HTR-8/SVneo (cell line): Measurements from ENCODE around the gene NR2C1.
A peak's percentile ranks its signal among the peaks of the same experiment; 100 is the strongest.
"Not testable (repeated sequence)": the region's sequence is repeated elsewhere in the genome, so short reads cannot be mapped to it uniquely, and the experiment has no call there.

Experiments
- DNase-seq: peaks from one replicate; pipeline ENCODE4 v3.0.0; 2011; ENCODE audit warnings: low spot score, mixed read lengths; ENCODE audit not compliant: insufficient read length
- FAIRE-seq: peaks from 2 replicates; lab custom pipeline; 2011; peaks lifted over from hg19 to GRCh38; lab: Jason Lieb, UNC

Gene NR2C1

DNA sequence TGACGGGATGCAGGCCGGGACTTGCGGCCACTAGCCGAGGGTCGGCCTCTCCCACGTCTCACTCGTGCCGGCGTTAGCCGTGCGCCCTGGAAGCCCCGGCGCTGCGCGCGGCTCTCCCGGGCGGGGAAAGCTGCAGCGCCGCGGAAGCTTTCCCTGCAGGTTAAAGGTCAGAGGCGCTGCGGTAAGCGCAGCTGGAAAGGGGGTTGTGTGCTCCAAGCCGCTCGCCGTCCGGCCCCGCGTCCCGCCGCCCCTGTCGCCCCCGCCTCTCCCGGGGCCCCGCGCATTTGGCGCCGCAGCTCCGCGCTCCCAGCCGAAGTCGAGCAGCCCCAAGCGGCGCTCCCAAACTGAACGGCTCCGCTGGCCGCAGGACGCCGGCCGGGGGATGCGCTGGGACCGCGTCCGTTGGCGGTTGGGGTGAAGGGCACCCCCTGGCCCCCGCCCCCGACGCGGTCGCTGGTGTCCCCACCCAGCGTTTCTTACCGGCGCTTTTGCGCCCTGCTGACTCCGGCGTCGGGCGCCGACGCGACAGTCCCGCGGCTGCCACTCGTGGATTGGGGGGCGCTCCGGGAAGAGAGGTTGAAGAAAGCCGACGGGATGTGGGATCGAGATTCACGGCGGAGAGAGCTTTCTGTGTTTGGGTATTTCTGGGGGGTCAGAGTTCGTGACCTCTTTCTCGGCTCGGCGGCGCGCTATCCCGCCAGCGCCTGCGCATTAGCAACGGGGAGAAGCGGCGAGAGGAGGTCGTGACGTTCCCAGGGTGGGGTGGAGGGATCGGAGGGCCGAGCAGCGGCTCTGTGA, at the start of gene NR2C1:
TSS of gene NR2C1 (minus strand) at position 719 of the 798 bp plus-strand sequence. CDS start 6,234 bp downstream, outside the sequence.
- FAIRE-seq (peak; percentile 88), DNase-seq (peak; percentile 98)

DNA sequence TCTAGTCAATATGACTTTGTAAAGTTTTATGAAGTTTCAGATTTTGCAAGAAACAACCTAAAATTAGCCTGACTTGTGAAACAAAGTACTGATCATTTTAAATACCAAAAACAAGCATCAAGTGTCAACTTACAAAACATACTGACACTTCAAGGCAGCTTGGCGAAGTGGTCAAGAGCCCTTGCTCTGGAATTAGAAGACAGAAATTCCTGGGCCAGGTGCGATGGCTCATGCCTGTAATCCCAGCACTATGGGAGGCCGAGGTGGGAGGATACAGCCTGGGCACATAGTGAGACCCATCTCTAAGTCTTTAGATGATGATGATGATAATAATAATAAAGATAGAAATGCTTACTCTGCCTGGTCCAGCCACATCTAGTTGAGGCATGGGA, 45.4 kb upstream of the NR2C1 start:
- no peak for FAIRE-seq
- DNase-seq = no peak

DNA sequence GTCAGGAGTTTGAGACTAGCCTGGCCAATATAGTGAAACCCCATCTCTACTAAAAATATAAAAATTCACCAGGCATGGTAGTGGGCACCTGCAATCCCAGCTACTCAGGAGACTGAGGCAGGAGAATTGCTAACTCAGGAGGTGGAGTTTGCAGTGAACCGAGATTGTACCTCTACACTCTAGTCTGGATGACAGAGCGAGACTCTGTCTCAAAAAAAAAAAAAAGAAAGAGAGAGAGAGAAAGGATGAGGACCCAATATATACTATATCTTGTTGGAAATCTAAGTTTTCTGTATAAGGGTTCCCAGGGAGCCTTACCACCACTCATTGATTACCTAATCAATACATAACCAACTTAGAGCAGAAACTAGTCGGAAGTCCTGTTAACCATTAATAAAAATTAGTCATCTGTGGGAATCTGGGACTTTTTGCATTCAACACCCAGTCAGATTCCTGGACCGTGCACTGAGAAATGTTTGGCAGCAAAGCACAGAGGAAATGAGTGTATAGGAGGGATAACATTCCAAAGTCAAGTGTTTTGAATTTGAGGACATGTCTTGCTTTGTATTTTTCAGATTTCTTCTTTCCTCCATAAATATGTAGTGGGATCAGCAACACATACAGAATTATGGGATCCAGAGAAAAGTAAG, 44.8 kb upstream of the NR2C1 start:
- peak; percentile 59 for DNase-seq

DNA sequence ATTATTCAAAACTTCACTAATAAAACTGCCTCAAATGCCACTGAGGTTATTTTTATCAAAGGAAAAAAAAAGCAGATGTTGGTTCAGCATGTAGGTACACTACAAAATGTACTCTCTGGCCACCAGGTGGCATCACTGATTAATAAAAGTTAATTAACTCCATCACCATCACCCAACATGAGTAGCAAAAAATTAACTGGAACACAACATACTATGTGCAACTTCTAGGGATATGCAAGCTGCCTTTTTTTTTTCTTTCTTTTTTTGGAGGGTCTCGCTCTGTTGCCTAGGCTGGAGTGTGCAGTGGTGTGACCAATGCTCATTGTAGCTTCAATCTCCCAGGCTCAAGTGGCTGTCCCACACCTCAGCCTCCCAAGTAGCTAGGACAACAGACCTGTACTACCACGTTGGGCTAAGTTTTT, 43.8 kb upstream of the NR2C1 start:
- no peak for FAIRE-seq
- DNase-seq = peak; percentile 68

More for the DNA sequence above, 44.8 kb upstream of the NR2C1 start:
- no peak for FAIRE-seq

DNA sequence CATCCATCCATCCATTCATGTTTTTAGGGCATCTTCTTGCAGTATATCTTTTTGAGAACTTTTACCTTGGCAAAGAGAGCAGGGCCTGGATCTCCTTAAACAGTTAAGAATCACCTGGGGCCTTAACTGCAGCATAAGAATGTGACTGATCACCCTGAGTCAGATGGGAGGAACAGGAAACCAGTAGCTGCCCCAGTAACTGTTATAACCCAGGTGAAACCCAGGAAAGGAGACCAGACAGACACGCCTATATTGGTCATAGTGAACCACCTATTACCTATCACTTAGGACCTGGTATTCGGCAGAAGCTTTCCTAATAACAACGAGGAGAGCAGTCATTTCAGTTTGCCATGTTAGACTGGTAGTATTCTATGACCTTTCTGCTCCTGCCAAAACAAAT, 43.4 kb upstream of the NR2C1 start:
- DNase-seq (no peak), FAIRE-seq (no peak)

DNA sequence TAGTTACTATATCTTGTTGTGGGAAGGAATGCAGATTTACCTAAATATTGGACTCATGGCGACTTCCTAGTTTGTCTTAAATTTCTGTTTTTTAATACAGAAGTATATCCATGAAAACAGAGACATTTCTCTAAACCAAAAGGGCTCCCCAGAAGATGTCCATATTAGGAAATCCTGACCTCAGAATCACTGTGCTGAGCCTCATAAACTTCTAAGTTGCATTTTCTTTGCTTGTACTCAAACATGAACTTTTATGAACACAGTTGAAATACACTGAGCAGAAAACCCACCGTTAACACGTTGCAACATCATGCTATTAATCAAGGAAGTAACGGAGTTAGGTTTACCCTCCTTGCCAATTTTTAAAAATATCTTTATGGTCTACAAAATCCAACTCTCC, 42.9 kb upstream of the NR2C1 start:
- no peak for DNase-seq
- no peak for FAIRE-seq

DNA sequence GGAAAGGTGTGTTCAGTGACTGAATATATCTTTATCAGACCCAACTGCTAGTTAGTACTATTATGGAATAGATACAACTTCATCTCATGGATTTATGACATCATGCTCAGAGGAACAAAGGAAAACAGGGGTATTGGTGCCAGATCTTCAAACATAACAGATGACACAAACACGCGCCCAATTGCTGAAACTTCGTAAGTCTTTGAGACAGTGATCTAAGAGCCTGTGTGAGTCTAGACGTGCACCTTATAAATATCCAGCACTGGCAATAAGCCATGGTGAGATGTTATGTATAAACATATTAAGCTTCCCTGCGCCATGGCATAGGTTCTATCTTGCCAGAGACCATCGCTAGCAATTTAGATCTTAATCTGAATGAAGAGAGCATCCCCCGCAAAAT, 42.2 kb upstream of the NR2C1 start:
- no peak for DNase-seq
- FAIRE-seq = no peak

DNA sequence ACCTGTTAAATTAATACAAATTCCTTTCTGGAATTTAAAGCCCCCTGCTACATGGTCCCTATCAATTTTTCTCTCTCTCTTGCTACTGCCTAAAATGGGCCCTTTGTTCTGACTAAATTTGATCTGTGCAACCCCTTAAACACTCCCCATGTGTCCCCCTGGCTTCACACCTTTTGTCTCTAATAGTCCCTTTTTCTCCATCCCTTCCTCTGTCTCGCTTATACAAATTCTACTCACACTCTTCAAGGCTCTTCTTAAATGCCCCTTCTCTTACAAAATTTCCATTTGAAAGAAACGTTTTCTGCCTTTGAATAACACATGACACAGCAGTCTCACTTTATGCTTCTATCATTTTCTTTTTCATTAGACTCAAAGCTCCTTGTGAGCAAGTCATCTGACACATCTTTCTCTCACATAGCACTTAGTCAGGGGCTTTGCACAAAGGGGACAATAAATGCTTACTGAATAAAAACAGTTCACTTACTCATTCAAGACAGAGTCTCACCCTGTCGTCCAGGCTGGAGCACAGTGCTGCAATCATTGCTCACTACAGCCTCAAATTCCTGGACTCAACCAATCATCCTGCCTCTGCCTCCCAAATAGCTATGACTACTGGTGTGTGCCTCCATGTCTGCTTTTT, 41.5 kb upstream of the NR2C1 start:
- no peak for DNase-seq
- FAIRE-seq = no peak

DNA sequence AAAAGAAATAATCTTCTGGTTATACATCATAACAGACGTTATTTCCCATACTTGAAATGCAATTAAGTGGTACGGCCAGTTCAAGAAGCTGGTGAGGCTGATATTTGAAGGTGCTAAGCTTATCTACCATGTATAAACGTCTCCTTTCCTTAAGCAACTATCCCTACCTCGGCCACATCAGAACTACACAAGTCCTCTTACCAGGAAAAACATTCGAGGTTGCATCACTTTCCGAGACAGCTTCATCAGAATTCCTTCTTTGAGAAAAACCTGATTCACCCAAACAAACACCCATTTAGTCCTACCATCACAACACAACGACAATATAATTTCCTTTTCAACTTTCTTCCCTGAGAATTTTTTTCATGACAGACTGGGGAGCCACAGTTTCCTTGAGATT, 33.9 kb upstream of the NR2C1 start:
- FAIRE-seq (no peak), DNase-seq (no peak)

DNA sequence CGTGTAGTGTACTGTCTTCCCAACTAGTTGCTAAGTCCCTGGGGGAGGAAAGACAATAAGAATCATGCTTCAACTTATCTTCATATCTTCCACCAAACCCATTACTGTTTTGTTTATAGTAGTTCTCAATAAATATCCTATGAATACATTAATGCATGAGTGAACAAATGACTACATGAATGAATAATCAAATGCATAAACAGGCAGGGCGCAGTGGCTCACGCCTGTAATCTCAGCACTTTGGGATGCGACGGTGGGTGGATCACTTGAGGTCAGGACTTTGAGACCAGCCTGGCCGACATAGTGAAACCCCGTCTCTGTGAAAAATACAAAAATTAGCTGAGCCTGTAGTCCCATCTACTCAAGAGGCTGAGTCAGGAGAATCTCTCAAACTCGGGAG, 32.1 kb upstream of the NR2C1 start:
- FAIRE-seq (no peak), DNase-seq (no peak)

DNA sequence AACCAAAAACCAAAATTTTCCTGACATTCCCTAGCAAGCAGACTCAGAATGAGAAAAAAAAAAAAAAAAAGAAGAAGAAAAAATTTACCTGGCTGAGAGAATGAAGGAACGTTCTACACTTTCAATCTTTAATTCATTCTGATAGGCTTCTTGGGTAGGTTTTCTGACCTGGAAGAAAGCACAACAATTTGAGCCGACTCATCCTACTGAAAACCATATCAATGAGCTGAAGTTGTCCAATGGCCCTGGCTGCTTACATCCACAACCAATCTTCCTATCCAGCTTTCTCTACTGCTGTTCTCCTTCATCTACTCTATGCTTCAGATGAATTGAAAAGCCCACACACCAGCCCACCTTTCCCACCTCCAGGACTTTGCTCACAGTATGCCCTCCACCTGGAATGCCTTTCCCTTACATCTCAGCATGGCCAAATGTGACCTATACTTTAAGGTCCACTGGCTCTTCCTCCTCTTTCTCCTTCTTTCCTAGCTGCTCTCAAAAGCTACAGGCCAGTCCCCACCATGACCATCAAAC, 31.6 kb upstream of the NR2C1 start:
- DNase-seq (no peak), FAIRE-seq (no peak)

DNA sequence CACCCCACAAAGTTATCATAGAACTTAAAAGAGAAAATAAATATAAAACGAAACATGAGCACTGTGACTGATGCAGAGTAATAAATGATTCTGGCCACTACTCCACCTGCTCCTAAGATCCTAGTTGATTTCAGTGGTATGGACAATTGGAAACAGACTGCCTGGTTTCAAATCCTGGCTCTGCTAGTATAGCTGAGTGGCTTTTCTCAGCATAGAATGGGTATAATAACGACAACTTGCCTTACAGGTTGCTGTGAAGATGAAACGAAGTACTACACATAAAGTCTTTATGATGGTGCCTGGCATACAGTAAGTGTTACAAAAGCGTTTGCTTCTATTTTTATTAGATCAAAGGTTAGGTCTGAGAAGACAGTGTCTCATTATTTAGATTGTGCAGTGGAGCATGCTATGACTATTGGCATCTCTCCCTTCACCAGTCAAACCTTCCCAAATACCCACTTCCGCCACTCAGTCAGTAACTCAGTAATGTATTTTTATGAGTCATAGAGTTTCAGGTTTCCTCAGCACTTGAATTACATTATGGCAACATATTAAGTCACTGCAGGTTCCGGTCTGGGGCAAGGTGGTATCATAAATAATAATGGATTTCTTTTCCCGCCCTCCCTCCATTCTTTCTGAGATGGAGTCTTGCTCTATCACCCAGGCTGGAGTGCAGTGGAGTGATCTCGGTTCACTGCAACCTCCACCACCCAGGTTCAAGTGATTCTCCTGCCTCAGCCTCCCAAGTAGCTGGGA, 29.7 kb upstream of the NR2C1 start:
- peak; percentile 76 for FAIRE-seq
- peak; percentile 87 for DNase-seq

DNA sequence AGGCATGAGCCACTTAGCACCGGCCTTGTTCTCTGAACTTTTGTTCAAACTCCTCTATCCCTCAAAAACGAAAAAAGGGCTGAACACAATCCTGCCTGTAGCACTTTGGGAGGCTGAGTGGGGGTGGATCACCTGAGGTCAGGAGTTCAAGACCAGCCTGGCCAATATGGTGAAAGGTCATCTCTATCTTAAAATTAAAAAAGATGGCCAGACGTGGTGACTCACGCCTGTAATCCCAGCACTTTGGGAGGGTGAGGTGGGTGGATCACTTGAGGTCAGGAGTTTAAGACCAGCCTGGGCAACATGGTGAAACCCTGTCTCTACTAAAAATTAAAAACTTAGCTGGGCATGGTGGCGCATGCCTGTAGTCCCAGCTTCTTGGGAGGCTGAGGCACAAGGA, 28.5 kb upstream of the NR2C1 start:
- DNase-seq, FAIRE-seq: not testable (repeated sequence)

DNA sequence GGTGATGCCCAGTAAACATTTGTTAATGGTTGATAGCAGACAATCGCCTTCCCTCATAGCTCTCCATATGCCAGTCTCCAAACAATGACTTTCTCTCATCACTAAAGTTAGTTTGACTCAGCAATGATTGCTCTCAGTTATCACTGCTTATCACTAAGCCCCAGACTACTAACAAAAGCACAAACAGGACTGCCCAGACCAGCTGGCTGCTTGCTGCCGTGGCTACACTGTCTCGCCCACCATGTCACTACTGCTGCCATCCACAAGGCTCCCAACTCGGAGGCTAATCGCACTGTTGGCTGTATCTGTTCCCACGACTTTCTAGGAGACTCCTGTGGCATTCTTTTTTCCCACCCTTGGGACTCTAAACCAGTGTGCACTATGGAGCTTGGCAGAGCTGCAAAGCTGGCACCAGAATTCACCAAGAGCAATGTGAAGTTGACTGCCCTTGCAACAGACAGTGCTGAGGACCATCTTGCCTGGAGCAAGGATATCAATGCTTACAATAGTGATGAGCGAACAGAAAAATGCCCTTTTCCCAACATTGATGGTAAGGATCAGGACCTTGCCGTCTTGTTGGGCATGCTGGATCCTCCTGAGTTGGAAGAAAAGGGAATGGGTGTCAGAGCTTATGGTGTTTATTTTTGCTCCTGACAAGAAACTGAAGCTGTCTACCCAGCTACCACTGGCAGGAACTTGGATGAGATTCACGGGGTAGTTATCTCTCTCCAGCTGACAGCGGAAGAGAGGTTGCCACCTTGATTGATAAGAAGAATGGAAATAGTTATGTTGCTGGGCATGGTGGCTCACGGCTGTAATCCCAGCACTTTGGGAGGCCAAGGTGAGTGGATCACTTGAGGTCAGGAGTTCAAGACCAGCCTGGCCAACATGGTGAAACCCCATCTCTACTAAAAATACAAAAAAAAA, 27.1 kb upstream of the NR2C1 start:
- no peak for DNase-seq
- FAIRE-seq = no peak

DNA sequence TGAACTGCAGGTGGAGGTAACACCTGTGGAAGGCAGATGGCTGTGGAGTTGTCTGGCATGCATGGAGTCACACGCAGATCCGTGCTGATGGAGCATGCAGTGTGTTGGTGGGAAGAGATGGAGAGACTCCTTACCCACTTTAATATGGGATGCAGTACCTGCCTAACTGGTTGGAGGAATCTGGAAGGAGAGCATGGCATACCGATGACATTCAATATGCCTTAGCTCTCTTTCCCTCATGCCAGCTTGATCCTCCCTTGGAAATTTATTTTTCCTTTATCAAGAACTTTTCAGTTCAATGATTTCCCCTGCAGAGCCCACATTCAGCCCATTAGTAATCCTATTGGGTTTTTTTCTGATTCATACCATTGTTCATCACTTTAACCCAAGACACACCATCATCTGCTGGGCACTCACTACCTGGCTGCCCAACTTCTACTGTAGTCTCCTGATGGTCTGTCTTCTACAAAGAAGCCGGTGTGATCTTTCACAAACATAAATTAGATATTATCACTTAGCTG, 25.9 kb upstream of the NR2C1 start:
- DNase-seq (no peak), FAIRE-seq (no peak)

DNA sequence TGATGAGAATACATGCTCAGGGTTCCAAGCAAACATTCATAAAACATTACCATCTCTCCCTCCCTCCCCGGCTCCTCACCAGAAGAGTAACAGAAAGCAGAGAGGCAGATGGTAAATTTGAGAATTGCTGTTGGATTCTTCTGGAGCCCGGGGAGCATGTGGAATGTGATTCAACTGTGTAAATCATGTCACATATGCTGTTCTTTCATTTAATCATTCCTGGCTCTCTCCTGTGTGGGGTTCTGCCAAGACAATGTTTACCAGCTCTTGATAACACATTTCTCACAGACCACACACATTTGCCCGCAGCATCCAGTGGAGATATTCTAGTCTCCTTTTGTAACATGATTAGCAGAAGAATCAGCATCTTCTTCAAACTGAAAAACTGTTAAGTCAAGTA, 23.4 kb upstream of the NR2C1 start:
- DNase-seq (no peak), FAIRE-seq (no peak)

DNA sequence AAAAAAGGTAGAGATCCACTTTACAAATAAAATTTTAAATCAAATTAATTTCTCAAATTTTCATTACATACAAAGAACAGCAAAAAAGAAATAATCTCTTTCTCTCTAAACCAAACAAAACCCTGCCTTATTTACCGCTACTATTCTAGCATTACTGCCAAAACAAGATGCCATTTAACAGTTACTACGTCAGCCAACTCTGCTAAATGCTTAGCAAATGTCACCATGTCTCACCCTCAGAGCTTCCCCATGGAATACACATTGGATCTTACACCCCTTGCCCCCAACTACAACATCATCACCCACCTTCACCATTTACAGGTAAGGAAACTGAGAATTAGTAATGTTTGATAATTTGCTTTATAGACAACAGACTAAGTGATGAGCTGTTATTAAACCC, 23.0 kb upstream of the NR2C1 start:
- no peak for FAIRE-seq

DNA sequence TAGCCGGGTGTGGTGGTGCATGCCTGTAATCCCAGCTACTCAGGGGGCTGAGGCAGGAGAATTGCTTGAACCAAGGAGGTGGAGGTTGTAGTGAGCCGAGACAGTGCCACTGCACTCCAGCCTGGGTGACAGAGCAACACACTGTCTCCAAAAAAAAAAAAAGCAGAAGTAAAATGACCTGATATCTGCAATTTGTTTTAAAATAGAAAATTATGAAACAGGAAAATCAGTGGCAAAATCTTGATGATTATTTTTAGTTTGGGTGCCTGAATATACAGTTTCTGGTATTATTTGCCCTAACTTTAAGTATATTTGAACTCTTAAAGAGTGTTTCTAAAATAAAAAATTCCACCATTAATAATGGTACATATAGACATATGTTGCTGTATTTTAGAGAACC, 22.4 kb upstream of the NR2C1 start:
- not testable (repeated sequence) for DNase-seq, FAIRE-seq

More for the DNA sequence above, 23.0 kb upstream of the NR2C1 start:
- DNase-seq = no peak

DNA sequence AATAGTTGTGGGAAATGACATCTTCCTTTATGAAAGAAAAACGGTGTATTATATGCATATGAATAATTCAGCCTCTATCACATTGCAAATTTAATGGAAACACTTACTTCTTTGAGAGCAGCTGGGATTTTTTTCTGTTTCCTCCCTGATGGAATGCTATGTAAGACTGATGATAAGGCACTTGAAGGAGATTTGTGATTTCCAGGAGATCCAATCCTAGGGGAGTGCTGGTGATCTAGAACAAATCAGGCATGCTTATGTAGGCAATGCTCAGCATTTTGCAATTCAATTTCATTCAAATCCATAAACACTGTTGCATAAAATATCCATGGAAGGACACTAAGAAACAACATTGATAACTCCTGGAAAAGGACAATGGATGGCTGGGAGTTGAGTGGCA, 16.0 kb upstream of the NR2C1 start:
- DNase-seq (no peak), FAIRE-seq (no peak)
